ENCODE results near the gene RNF214.

The RNF214 gene

GRCh38 chr11:117217141-117218084 lies 15.1 kb upstream of the RNF214 start:
- no peak for DNase-seq

- DNase-seq, result no peak
These were observed 14.1 kb upstream of the RNF214 start for GRCh38 chr11:117218133-117218915.

GRCh38 chr11:117219001-117219400 lies 13.5 kb upstream of the RNF214 start:
- no peak for DNase-seq

GRCh38 chr11:117219455-117219854 lies 13.0 kb upstream of the RNF214 start:
- DNase-seq, result no peak

GRCh38 chr11:117219995-117220394 lies 12.5 kb upstream of the RNF214 start:
- no peak for DNase-seq

- DNase-seq, result no peak
These were observed 11.9 kb upstream of the RNF214 start for GRCh38 chr11:117220568-117220967.

- no peak for DNase-seq
These were observed 11.3 kb upstream of the RNF214 start for GRCh38 chr11:117220999-117221774.

GRCh38 chr11:117221775-117222517 lies 10.5 kb upstream of the RNF214 start:
- no peak for DNase-seq

GRCh38 chr11:117222991-117223740 lies 9.3 kb upstream of the RNF214 start:
- no peak for DNase-seq

GRCh38 chr11:117223741-117224689 lies 8.5 kb upstream of the RNF214 start:
- DNase-seq, result no peak

GRCh38 chr11:117225553-117226170 lies 6.8 kb upstream of the RNF214 start:
- no peak for DNase-seq

- peak; percentile 18 for DNase-seq
These were observed 5.8 kb upstream of the RNF214 start for GRCh38 chr11:117226388-117227385.

- no peak for DNase-seq
These were observed 4.4 kb upstream of the RNF214 start for GRCh38 chr11:117228091-117228490.

GRCh38 chr11:117229411-117229810 lies 3.1 kb upstream of the RNF214 start:
- no peak for DNase-seq

- no peak for DNase-seq
These were observed 2.6 kb upstream of the RNF214 start for GRCh38 chr11:117229931-117230285.

GRCh38 chr11:117230286-117230961 lies 2.0 kb upstream of the RNF214 start:
- no peak for DNase-seq

- DNase-seq, result no peak
These were observed 1.3 kb upstream of the RNF214 start for GRCh38 chr11:117230999-117231841.

All from amniotic stem cell (primary cell).